ENCODE results near the gene CSF2RB.

- TF ChIP-seq ZFX (CRISPR knock-in tag; IDR thresholded peaks at IDR 0.05; ENCODE audit: low read depth) (no peak), NR2C2 (CRISPR knock-in tag; IDR thresholded peaks at IDR 0.05; ENCODE audit: borderline replicate concordance) (no peak), ZNF512 (CRISPR knock-in tag; IDR thresholded peaks at IDR 0.05) (no peak), SMC3 (IDR thresholded peaks at IDR 0.05; ENCODE audit: low read length) (no peak), MAZ (IDR thresholded peaks at IDR 0.05; ENCODE audit: borderline replicate concordance, low read depth, low read length) (no peak), MAZ (CRISPR knock-in tag; IDR thresholded peaks at IDR 0.05; ENCODE audit: low read depth) (no peak), HOXA5 (CRISPR knock-in tag; IDR thresholded peaks at IDR 0.05) (no peak), ZNF383 (CRISPR knock-in tag; IDR thresholded peaks at IDR 0.05; ENCODE audit: borderline replicate concordance) (no peak), SMARCE1 (IDR thresholded peaks at IDR 0.05; ENCODE audit: borderline replicate concordance) (no peak), ZNF124 (CRISPR knock-in tag; IDR thresholded peaks at IDR 0.05) (no peak)
These were observed 22.3 kb downstream of the CSF2RB start for GRCh38 chr22:36935694-36936093.

All from HepG2 (cell line).